Stimulated activated CD4-positive, alpha-beta T cell treated with anti-CD3 and anti-CD28 coated beads, TNF-alpha, amount 100 ng/mL, for 1 hour (primary cell): Measurements from ENCODE around the gene AKAP8L.
A peak's percentile ranks its signal among the peaks of the same experiment; 100 is the strongest.
"Not testable (repeated sequence)": the region's sequence is repeated elsewhere in the genome, so short reads cannot be mapped to it uniquely, and the experiment has no call there.

Experiments used
- DNase-seq, 3 donors: peaks; one replicate each; pipeline ENCODE4 v3.0.0-alpha.2; 2020; ENCODE audit warnings: low read depth in 3 of 3, low spot score in 1 of 3

The AKAP8L gene

GRCh38 chr19:15354566-15355296, 64.1 kb downstream of the AKAP8L start:
- DNase-seq, result no peak

GRCh38 chr19:15353908-15354307, 64.9 kb downstream of the AKAP8L start:
- no peak for DNase-seq

GRCh38 chr19:15352535-15352934, 66.3 kb downstream of the AKAP8L start:
- DNase-seq, result not testable (repeated sequence)

GRCh38 chr19:15341328-15341727, 77.5 kb downstream of the AKAP8L start:
- not testable (repeated sequence) for DNase-seq

- DNase-seq, result no peak
Measured at GRCh38 chr19:15340086-15340485, 78.7 kb downstream of the AKAP8L start.

- no peak for DNase-seq
Measured at GRCh38 chr19:15337202-15337601, 81.6 kb downstream of the AKAP8L start.

- DNase-seq, result not testable (repeated sequence)
Measured at GRCh38 chr19:15335992-15336391, 82.8 kb downstream of the AKAP8L start.

- peak; percentile 32 to 74 (median 52) for DNase-seq
Measured at GRCh38 chr19:15332311-15332996, 86.3 kb downstream of the AKAP8L start, which contains the start of gene BRD4. Gene BRD4, minus strand, starts transcription at chr19:15332539. Its CDS starts 59,440 bp downstream, at chr19:15273099.

- DNase-seq, result peak; percentile 5 to 55 (median 31)
Measured at GRCh38 chr19:15331419-15332310, 87.1 kb downstream of the AKAP8L start.

- DNase-seq, result no peak
Measured at GRCh38 chr19:15330801-15331418, 87.9 kb downstream of the AKAP8L start.
